GM21619 (cell line): Measurements from ENCODE around the gene RAB3B.
"Not testable (repeated sequence)": the region's sequence is repeated elsewhere in the genome, so short reads cannot be mapped to it uniquely, and the experiment has no call there.

Experiments used
- ATAC-seq: cut with Tn5 transposase; IDR thresholded peaks from one replicate; pipeline ENCODE4 v1.9.1; 2021; ENCODE audit not compliant: unreplicated experiment

RAB3B gene

GRCh38 chr1:51875836-51876235, 114.7 kb downstream of the RAB3B start:
- ATAC-seq, result no peak

GRCh38 chr1:51875291-51875772, 115.2 kb downstream of the RAB3B start:
- no peak for ATAC-seq

- ATAC-seq, result not testable (repeated sequence)
These were observed 117.2 kb downstream of the RAB3B start for GRCh38 chr1:51873270-51873669.

- peak; percentile 50 for ATAC-seq
These were observed 119.0 kb downstream of the RAB3B start for GRCh38 chr1:51871351-51871975.

- ATAC-seq, result no peak
These were observed 119.7 kb downstream of the RAB3B start for GRCh38 chr1:51870603-51871350.

GRCh38 chr1:51867479-51868232, 122.8 kb downstream of the RAB3B start:
- no peak for ATAC-seq

- peak; percentile 65 for ATAC-seq
These were observed 127.1 kb downstream of the RAB3B start for GRCh38 chr1:51863384-51863783.

- no peak for ATAC-seq
These were observed 128.8 kb downstream of the RAB3B start for GRCh38 chr1:51861669-51862068.

- no peak for ATAC-seq
These were observed 130.8 kb downstream of the RAB3B start for GRCh38 chr1:51859735-51860134.

GRCh38 chr1:51859333-51859732, 131.2 kb downstream of the RAB3B start:
- no peak for ATAC-seq

GRCh38 chr1:51858892-51859291, 131.6 kb downstream of the RAB3B start:
- ATAC-seq, result no peak
